ENCODE measurements around the gene TF. TPM values are rescaled to one million over a fixed set of nuclear protein-coding genes. Genes with fewer than 3 reads are reported as not detected.
A peak's percentile ranks its signal among the peaks of the same experiment; 100 is the strongest.

Gene TF
- total RNA-seq, 1 experiment from 2014 or later: not detected

DNA sequence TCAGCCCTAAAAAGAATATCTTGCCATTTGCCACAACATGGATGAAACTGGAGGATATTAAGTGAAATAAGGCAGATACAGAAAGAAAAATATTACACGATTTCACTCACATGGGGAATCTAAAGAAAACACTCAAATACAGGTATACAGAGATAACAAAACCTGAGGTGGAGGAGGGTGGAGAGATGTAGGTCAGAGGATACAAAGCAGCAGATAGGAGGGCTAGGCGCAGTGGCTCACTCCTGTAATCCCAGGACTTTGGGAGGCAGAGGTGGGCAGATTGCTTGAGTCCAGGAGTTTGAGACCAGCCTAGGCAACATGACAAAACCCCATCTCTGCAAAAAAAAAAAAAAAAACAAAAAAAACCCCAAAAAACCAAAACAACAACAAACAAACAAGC is 36.3 kb downstream of the TF start:
- DNase-seq (ENCODE audit: low read depth in 1 of 2, low spot score in 2 of 2): no peak
- H3K27ac ChIP-seq: no peak overlapping the region
- H3K27me3 ChIP-seq (replicated peaks): peaks cover 14% of the 10 kb centered on the region
- H3K9me3 ChIP-seq (replicated peaks): no peaks in the 10 kb centered on the region
- no peaks in the 10 kb centered on the region for H3K4me1 ChIP-seq (replicated peaks)
- H3K36me3 ChIP-seq: no peaks in the 10 kb centered on the region
- H3K4me3 ChIP-seq: no peak overlapping the region

DNA sequence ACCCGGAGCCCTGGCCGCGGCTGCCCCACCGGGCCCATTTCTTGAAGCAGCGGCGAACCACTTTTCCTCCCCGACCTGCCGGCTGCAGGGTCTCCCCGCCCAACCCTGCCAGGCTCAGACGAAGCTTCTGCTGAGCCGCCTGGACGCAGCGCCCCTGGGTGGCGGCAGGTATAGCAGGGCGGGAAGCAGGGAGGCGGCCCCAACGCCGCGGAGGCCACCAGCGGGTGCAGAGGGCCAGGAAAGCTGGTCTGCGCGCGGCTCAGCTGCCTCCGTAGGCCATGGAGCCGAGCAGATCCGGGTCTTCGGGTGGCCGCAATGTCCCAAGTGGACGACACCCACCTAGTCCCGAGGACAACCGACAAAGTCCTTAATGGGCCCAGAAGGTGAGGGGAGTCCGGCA is 37.6 kb downstream of the TF start:
- no peaks in the 10 kb centered on the region for H3K4me1 ChIP-seq (replicated peaks)
- H3K9me3 ChIP-seq (replicated peaks): no peaks in the 10 kb centered on the region
- no peak overlapping the region for H3K27ac ChIP-seq
- DNase-seq (ENCODE audit: low read depth in 1 of 2, low spot score in 2 of 2): no peak
- H3K36me3 ChIP-seq: no peaks in the 10 kb centered on the region
- no peak overlapping the region for H3K4me3 ChIP-seq
- peaks cover 14% of the 10 kb centered on the region for H3K27me3 ChIP-seq (replicated peaks)

DNA sequence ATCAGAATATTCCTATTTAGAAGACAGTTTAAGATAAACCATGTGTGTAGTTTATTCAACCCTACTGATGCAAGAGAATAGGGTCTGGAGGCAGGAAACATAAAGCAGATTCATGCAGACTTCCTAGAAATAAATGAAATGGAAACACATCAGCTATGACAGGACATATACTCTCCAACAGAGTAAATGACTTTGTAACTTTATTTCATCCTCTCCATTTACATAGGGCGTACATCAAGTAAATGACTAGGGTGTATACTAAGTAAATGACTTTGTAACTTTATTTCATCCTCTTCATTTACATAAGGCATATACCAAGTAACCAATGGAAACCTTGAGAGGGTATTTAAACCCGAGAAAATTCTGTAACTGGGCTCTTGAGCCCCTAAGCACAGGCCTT is 41.8 kb downstream of the TF start:
- DNase-seq (ENCODE audit: low read depth in 1 of 2, low spot score in 2 of 2): no peak
- no peaks in the 10 kb centered on the region for H3K36me3 ChIP-seq
- H3K9me3 ChIP-seq (replicated peaks): no peaks in the 10 kb centered on the region; the same call in 1 of the 2 replicates
- no peaks in the 10 kb centered on the region for H3K4me1 ChIP-seq (replicated peaks)
- no peak overlapping the region for H3K4me3 ChIP-seq
- peaks cover 3% of the 10 kb centered on the region; the same call in 1 of the 2 replicates for H3K27me3 ChIP-seq (replicated peaks)
- no peak overlapping the region for H3K27ac ChIP-seq

GRCh38 chr3:133792171-133792763 is 46.1 kb downstream of the TF start:
- no peaks in the 10 kb centered on the region for H3K36me3 ChIP-seq
- peak in 1 of 2 experiments; percentile 12 for DNase-seq (ENCODE audit: low read depth in 1 of 2, low spot score in 2 of 2)
- no peaks in the 10 kb centered on the region for H3K4me1 ChIP-seq (replicated peaks)
- no peaks in the 10 kb centered on the region for H3K27me3 ChIP-seq (replicated peaks)
- no peaks in the 10 kb centered on the region; the same call in none of the 2 replicates for H3K9me3 ChIP-seq (replicated peaks)
- no peak overlapping the region for H3K27ac ChIP-seq
- no peak overlapping the region for H3K4me3 ChIP-seq

GRCh38 chr3:133797396-133798105 is 51.4 kb downstream of the TF start:
- Histone ChIP-seq H3K27ac (no peak overlapping the region), H3K4me1 (replicated peaks) (no peaks in the 10 kb centered on the region), H3K4me3 (no peak overlapping the region), H3K9me3 (replicated peaks) (no peaks in the 10 kb centered on the region; the same call in none of the 2 replicates), H3K27me3 (replicated peaks) (no peaks in the 10 kb centered on the region), H3K36me3 (no peaks in the 10 kb centered on the region)
- no peak for DNase-seq (ENCODE audit: low read depth in 1 of 2, low spot score in 2 of 2)

DNA sequence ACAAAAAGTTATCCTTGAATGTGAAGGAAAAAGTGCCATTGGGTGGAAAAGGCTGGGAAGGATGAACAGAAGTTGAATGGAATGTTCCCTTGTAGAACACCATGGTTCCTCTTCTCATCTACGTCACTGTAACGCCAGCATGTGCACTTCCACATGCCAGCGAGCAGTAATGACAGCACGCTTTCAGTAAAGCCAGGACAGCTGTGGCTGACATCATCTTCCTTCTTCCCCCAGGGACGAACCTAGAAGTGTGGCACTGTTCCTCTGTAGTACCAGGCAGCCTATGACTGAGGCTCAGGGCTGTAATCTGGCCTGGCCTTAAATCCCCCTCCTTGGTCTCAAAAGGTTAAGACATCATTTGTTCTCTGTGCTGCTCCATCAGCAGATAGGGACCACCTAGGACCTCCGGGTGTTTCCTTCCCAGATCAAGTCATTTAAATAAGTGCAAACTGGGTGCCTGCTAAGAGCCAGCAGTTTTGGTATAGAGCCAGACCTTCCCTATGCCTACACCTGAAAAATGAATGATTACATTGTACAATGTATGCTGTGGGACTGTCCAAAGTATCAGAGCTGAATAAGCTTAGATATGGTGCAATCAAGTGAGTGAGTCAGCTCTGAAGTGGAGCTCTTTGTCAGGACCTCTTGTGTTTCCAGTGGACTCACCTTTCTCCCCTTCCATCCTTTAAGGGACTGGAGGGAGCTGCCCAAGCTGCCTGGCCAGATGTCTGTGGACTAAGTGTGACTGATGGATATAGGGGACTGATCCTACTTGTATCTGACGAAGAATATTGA is 53.8 kb downstream of the TF start:
- Histone ChIP-seq H3K4me1 (replicated peaks) (no peaks in the 10 kb centered on the region), H3K27me3 (replicated peaks) (no peaks in the 10 kb centered on the region), H3K36me3 (no peaks in the 10 kb centered on the region), H3K9me3 (replicated peaks) (no peaks in the 10 kb centered on the region), H3K27ac (no peak overlapping the region), H3K4me3 (no peak overlapping the region)
- DNase-seq (ENCODE audit: low read depth in 1 of 2, low spot score in 2 of 2): no peak

DNA sequence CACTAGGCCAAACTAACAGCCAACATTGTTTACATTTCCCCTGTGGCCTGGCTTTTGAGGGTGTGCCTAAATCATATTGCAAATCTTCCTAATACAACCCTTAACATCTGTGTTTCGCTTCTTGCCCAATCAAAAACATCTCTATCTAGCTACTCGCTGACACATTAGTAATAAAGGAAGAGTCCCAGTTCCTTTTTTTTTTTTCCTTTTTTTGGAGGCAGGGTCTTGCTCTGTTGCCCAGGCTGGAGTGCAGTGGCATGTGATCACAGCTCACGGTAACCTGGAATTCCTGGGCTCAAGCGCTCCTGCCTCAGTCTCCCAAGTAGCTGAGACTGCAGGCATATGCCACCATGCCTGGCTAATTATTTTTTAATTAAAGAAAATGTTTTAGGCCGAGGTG is 57.3 kb downstream of the TF start:
- Histone ChIP-seq H3K27me3 (replicated peaks) (no peaks in the 10 kb centered on the region), H3K4me1 (replicated peaks) (no peaks in the 10 kb centered on the region), H3K9me3 (replicated peaks) (no peaks in the 10 kb centered on the region), H3K27ac (no peak overlapping the region), H3K36me3 (peaks cover 13% of the 10 kb centered on the region), H3K4me3 (no peak overlapping the region)
- no peak for DNase-seq (ENCODE audit: low read depth in 1 of 2, low spot score in 2 of 2)

GRCh38 chr3:133804896-133805295 is 58.7 kb downstream of the TF start:
- Histone ChIP-seq H3K27me3 (replicated peaks) (no peaks in the 10 kb centered on the region), H3K4me1 (replicated peaks) (no peaks in the 10 kb centered on the region), H3K9me3 (replicated peaks) (no peaks in the 10 kb centered on the region), H3K27ac (no peak overlapping the region), H3K4me3 (no peak overlapping the region), H3K36me3 (peaks cover 22% of the 10 kb centered on the region)
- DNase-seq (ENCODE audit: low read depth in 1 of 2, low spot score in 2 of 2): no peak

- no peak overlapping the region for H3K27ac ChIP-seq
These were observed 59.1 kb downstream of the TF start for GRCh38 chr3:133805384-133805701.

DNA sequence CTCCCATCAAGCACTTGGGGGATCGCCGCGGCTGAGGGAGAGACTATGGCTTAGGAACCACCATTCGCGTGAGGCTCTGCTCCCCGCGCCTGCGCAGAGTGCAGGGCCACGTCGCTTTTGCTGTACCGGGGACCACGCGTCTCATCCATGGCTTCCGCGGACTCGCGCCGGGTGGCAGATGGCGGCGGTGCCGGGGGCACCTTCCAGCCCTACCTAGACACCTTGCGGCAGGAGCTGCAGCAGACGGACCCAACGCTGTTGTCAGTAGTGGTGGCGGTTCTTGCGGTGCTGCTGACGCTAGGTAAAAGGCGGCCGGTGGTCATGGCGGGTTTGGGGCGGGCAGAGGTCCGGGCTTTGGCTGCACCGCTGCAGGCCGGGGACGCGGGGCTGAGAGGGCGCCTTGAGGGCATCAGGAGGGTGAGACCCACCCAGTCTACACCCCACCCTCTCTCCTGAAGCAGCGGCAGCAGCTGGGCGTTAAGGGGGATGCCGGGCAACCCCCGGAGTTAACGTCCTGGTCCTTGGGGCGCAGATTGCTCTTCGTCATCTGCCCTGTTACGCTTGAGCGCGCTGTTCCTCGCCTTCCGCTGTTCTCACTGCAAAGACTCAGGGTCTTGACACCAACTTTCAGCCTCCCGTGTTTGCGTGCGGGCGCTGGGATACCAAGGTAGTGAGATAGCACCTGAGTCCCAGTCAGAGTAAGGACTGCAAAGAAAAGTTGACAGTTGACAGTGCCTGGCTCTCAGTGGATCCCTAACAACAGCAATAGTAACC is 59.7 kb downstream of the TF start, which contains the start of gene SRPRB:
Gene SRPRB, plus strand, starts transcription at position 114 of the 774 bp plus-strand sequence. Its CDS starts 34 bp downstream, at position 148.
- no peak within 1 kb of the TSS for H3K27ac ChIP-seq

More at GRCh38 chr3:133805384-133805701, 59.1 kb downstream of the TF start:
- peak overlapping the region; percentile 86 for H3K4me3 ChIP-seq
- H3K4me1 ChIP-seq (replicated peaks): no peaks in the 10 kb centered on the region
- no peak for DNase-seq (ENCODE audit: low read depth in 1 of 2, low spot score in 2 of 2)
- H3K9me3 ChIP-seq (replicated peaks): no peaks in the 10 kb centered on the region
- peaks cover 27% of the 10 kb centered on the region for H3K36me3 ChIP-seq
- no peaks in the 10 kb centered on the region for H3K27me3 ChIP-seq (replicated peaks)

GRCh38 chr3:133812872-133813271 is 66.7 kb downstream of the TF start:
- DNase-seq (ENCODE audit: low read depth in 1 of 2, low spot score in 2 of 2): no peak
- Histone ChIP-seq H3K36me3 (peaks cover 76% of the 10 kb centered on the region), H3K27me3 (replicated peaks) (no peaks in the 10 kb centered on the region), H3K27ac (no peak overlapping the region), H3K9me3 (replicated peaks) (no peaks in the 10 kb centered on the region), H3K4me1 (replicated peaks) (no peaks in the 10 kb centered on the region), H3K4me3 (no peak overlapping the region)

More for the DNA sequence above, 59.7 kb downstream of the TF start, which contains the start of gene SRPRB:
- H3K27me3 ChIP-seq (replicated peaks): no peaks in the 10 kb centered on the region
- no peaks in the 10 kb centered on the region for H3K4me1 ChIP-seq (replicated peaks)
- peak; percentile 85 to 92 for DNase-seq (ENCODE audit: low read depth in 1 of 2, low spot score in 2 of 2)
- H3K4me3 ChIP-seq: peak within 1 kb of the TSS; percentile 86
- peaks cover 32% of the 10 kb centered on the region for H3K36me3 ChIP-seq
- H3K9me3 ChIP-seq (replicated peaks): no peaks in the 10 kb centered on the region

DNA sequence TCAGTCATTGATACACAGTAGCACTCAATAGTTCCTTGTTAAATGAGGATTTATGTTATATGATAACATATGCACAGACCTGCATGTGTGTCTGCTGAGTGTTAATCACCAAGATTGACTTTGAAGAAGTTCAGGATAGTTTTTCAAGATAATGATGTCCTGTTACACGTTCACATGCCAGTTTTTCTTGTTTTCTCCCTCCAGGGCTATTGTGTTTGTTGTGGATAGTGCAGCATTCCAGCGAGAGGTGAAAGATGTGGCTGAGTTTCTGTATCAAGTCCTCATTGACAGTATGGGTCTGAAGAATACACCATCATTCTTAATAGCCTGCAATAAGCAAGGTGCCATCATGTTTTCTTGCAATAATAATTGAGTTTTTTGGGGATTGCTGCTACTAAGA is 69.2 kb downstream of the TF start:
- no peak overlapping the region for H3K4me3 ChIP-seq
- no peak for DNase-seq (ENCODE audit: low read depth in 1 of 2, low spot score in 2 of 2)
- H3K27me3 ChIP-seq (replicated peaks): no peaks in the 10 kb centered on the region
- H3K36me3 ChIP-seq: peaks cover 75% of the 10 kb centered on the region
- no peaks in the 10 kb centered on the region for H3K4me1 ChIP-seq (replicated peaks)
- no peaks in the 10 kb centered on the region for H3K9me3 ChIP-seq (replicated peaks)
- H3K27ac ChIP-seq: no peak overlapping the region

DNA sequence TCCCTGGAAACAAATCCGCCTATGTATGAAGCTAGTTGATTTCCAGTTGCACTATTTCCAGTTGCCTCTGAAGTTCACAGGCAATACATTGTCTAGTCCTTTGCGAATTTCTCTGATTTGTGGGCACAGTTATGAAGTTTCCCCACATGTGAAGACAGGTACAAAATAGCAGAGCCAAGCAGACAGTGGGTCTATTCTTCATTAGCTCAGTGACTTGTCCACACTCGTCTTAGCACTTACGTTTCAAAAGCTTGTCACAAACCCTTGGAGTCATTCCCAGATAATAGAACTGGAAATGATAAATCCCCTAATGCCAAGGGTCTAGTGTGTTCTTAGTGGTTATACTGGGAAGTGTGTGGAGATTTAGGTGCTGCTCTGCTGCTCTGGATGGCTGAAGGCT is 73.9 kb downstream of the TF start:
- no peak for DNase-seq (ENCODE audit: low read depth in 1 of 2, low spot score in 2 of 2)
- Histone ChIP-seq H3K4me3 (no peak overlapping the region), H3K9me3 (replicated peaks) (no peaks in the 10 kb centered on the region), H3K36me3 (peaks cover 73% of the 10 kb centered on the region), H3K4me1 (replicated peaks) (peaks cover 7% of the 10 kb centered on the region), H3K27ac (no peak overlapping the region), H3K27me3 (replicated peaks) (no peaks in the 10 kb centered on the region)
